CD4-positive, CD25-positive, alpha-beta regulatory T cell (primary cell): Measurements from ENCODE around the gene OCRL. TPM values are rescaled to one million over a fixed set of nuclear protein-coding genes. Genes with fewer than 3 reads are reported as not detected.

Experiments used
- ATAC-seq, 2 donors: fragments of 150-1000 bp; cut with Tn5 transposase; one replicate each; pipeline ENCODE4 v1.10.0; 2021; ENCODE audit warnings: low read depth in 2 of 2, moderate number of reproducible peaks in 2 of 2, moderate library complexity in 1 of 2
- DNase-seq, 3 donors: peaks; one replicate each; pipeline versions ENCODE4 v3.0.0 to v3.0.0-alpha.2; 2012 to 2022; ENCODE audit warnings: mixed read lengths in 1 of 3
- H3K27ac ChIP-seq: one replicate; pipeline ENCODE4 v1.7.0; 2013; ENCODE audit warnings: mild to moderate bottlenecking, low read length; ENCODE audit not compliant: insufficient read depth, poor library complexity, severe bottlenecking
- H3K27me3 ChIP-seq: one replicate; pipeline ENCODE4 v1.7.0; 2013; ENCODE audit warnings: low read length; ENCODE audit not compliant: control insufficient read depth, insufficient read depth
- H3K36me3 ChIP-seq: one replicate; pipeline ENCODE4 v1.7.0; 2013; ENCODE audit warnings: mild to moderate bottlenecking, low read length, moderate library complexity; ENCODE audit not compliant: control insufficient read depth, insufficient read depth
- H3K4me1 ChIP-seq: 2 replicates; pipeline ENCODE4 v1.7.0; 2013; ENCODE audit warnings: mild to moderate bottlenecking, low read length; ENCODE audit not compliant: insufficient read depth, control insufficient read depth, poor library complexity, severe bottlenecking
- H3K4me3 ChIP-seq: one replicate; pipeline ENCODE4 v1.7.0; 2013; ENCODE audit warnings: low read depth, mild to moderate bottlenecking, low read length, moderate library complexity
- H3K9me3 ChIP-seq, 2 experiments: 1 replicate in 1 of 2; 2 replicates in 1 of 2; pipeline ENCODE4 v1.7.0; 2013; ENCODE audit warnings: low read length in 2 of 2, mild to moderate bottlenecking in 1 of 2, moderate library complexity in 1 of 2; ENCODE audit not compliant: control insufficient read depth in 2 of 2
- H3K27ac Mint-ChIP-seq, 3 donors: one replicate each; pipeline ENCODE4 v1.8.0; 2020 to 2022; ENCODE audit warnings: mild to moderate bottlenecking in 3 of 3, mixed read lengths in 3 of 3, moderate library complexity in 2 of 3
- H3K27me3 Mint-ChIP-seq: one replicate; pipeline ENCODE4 v1.8.0; 2022; ENCODE audit warnings: mild to moderate bottlenecking, mixed read lengths
- H3K36me3 Mint-ChIP-seq: one replicate; pipeline ENCODE4 v1.8.0; 2020; ENCODE audit warnings: mixed read lengths
- H3K4me1 Mint-ChIP-seq, 4 donors: one replicate each; pipeline ENCODE4 v1.8.0; 2020 to 2022; ENCODE audit warnings: mixed read lengths in 4 of 4, mild to moderate bottlenecking in 1 of 4
- H3K4me3 Mint-ChIP-seq, 4 donors: one replicate each; pipeline ENCODE4 v1.8.0; 2020 to 2022; ENCODE audit warnings: mild to moderate bottlenecking in 4 of 4, mixed read lengths in 4 of 4, moderate library complexity in 3 of 4
- H3K9me3 Mint-ChIP-seq, 7 donors: one replicate each; pipeline ENCODE4 v1.8.0; 2020 to 2022; ENCODE audit warnings: mixed read lengths in 7 of 7, mild to moderate bottlenecking in 3 of 7, moderate library complexity in 2 of 7
- polyA plus RNA-seq, 4 donors: library from polyadenylated mRNA; unstranded; fragments of 300-500 nt; fragmentation: Illumina TruSeq; gene quantifications; one replicate each; pipeline ENCODE4 v1.2.3, GENCODE V29; 2021
- total RNA-seq: library from RNA; stranded (reverse); gene quantifications from one replicate; pipeline ENCODE4 v1.2.3, GENCODE V29; 2022

Gene OCRL
- total and polyA plus RNA-seq, 5 donors from 2014 or later = 0.05 to 1.4 (median 0.25) TPM

- peaks cover 5% of the 10 kb centered on the region for H3K27me3 Mint-ChIP-seq
- H3K4me3 ChIP-seq = no peak overlapping the region
- no peaks in the 10 kb centered on the region for H3K9me3 ChIP-seq
- ATAC-seq (no peak), DNase-seq (no peak)
- no peak overlapping the region for H3K4me3 Mint-ChIP-seq
- no peaks in the 10 kb centered on the region for H3K4me1 Mint-ChIP-seq
- H3K4me1 ChIP-seq = no peaks in the 10 kb centered on the region
- no peaks in the 10 kb centered on the region for H3K27me3 ChIP-seq
- no peaks in the 10 kb centered on the region for H3K36me3 ChIP-seq
- H3K27ac Mint-ChIP-seq = no peak overlapping the region
- H3K36me3 Mint-ChIP-seq = no peaks in the 10 kb centered on the region
- no peaks in the 10 kb centered on the region for H3K9me3 Mint-ChIP-seq
- no peak overlapping the region for H3K27ac ChIP-seq
These were observed 36.5 kb downstream of the OCRL start for GRCh38 chrX:129576539-129576938.

- no peaks in the 10 kb centered on the region for H3K9me3 ChIP-seq
- H3K4me1 Mint-ChIP-seq = no peaks in the 10 kb centered on the region
- no peak overlapping the region for H3K4me3 Mint-ChIP-seq
- H3K4me1 ChIP-seq = no peaks in the 10 kb centered on the region
- H3K27me3 Mint-ChIP-seq = peaks cover 5% of the 10 kb centered on the region
- no peaks in the 10 kb centered on the region for H3K36me3 Mint-ChIP-seq
- H3K9me3 Mint-ChIP-seq = no peaks in the 10 kb centered on the region
- H3K27ac ChIP-seq = no peak overlapping the region
- DNase-seq (no peak), ATAC-seq (no peak)
- H3K36me3 ChIP-seq = no peaks in the 10 kb centered on the region
- no peaks in the 10 kb centered on the region for H3K27me3 ChIP-seq
- H3K4me3 ChIP-seq = no peak overlapping the region
- H3K27ac Mint-ChIP-seq = no peak overlapping the region
These were observed 37.4 kb downstream of the OCRL start for GRCh38 chrX:129577473-129577872.

GRCh38 chrX:129577877-129578276 is 37.8 kb downstream of the OCRL start:
- H3K36me3 ChIP-seq = no peaks in the 10 kb centered on the region
- H3K4me1 ChIP-seq = no peaks in the 10 kb centered on the region
- Mint-ChIP-seq H3K36me3 (no peaks in the 10 kb centered on the region), H3K9me3 (no peaks in the 10 kb centered on the region), H3K27ac (no peak overlapping the region), H3K4me1 (no peaks in the 10 kb centered on the region), H3K27me3 (peaks cover 5% of the 10 kb centered on the region), H3K4me3 (no peak overlapping the region)
- H3K27ac ChIP-seq = no peak overlapping the region
- no peaks in the 10 kb centered on the region for H3K9me3 ChIP-seq
- ATAC-seq = no peak
- H3K27me3 ChIP-seq = no peaks in the 10 kb centered on the region
- no peak for DNase-seq
- no peak overlapping the region for H3K4me3 ChIP-seq

- Mint-ChIP-seq H3K27me3 (peaks cover 5% of the 10 kb centered on the region), H3K4me1 (no peaks in the 10 kb centered on the region), H3K9me3 (no peaks in the 10 kb centered on the region), H3K27ac (no peak overlapping the region), H3K36me3 (no peaks in the 10 kb centered on the region), H3K4me3 (no peak overlapping the region)
- Histone ChIP-seq H3K27me3 (no peaks in the 10 kb centered on the region), H3K36me3 (no peaks in the 10 kb centered on the region), H3K27ac (no peak overlapping the region), H3K9me3 (no peaks in the 10 kb centered on the region), H3K4me3 (no peak overlapping the region), H3K4me1 (no peaks in the 10 kb centered on the region)
- ATAC-seq (no peak), DNase-seq (no peak)
These were observed 41.8 kb downstream of the OCRL start for GRCh38 chrX:129581904-129582303.

- H3K4me1 Mint-ChIP-seq = no peaks in the 10 kb centered on the region
- H3K36me3 ChIP-seq = no peaks in the 10 kb centered on the region
- H3K27me3 ChIP-seq = no peaks in the 10 kb centered on the region
- H3K9me3 Mint-ChIP-seq = no peaks in the 10 kb centered on the region
- H3K27ac ChIP-seq = no peak overlapping the region
- DNase-seq (no peak), ATAC-seq (no peak)
- H3K9me3 ChIP-seq = no peaks in the 10 kb centered on the region
- H3K4me3 Mint-ChIP-seq = no peak overlapping the region
- no peaks in the 10 kb centered on the region for H3K36me3 Mint-ChIP-seq
- no peak overlapping the region for H3K4me3 ChIP-seq
- H3K27me3 Mint-ChIP-seq = peaks cover 4% of the 10 kb centered on the region
- H3K4me1 ChIP-seq = no peaks in the 10 kb centered on the region
- H3K27ac Mint-ChIP-seq = no peak overlapping the region
These were observed 45.1 kb downstream of the OCRL start for GRCh38 chrX:129585167-129585566.

GRCh38 chrX:129585691-129586090 is 45.6 kb downstream of the OCRL start:
- H3K9me3 ChIP-seq = no peaks in the 10 kb centered on the region
- H3K27ac ChIP-seq = no peak overlapping the region
- H3K27ac Mint-ChIP-seq = no peak overlapping the region
- H3K9me3 Mint-ChIP-seq = no peaks in the 10 kb centered on the region
- no peak for DNase-seq
- H3K27me3 Mint-ChIP-seq = peaks cover 4% of the 10 kb centered on the region
- no peaks in the 10 kb centered on the region for H3K36me3 Mint-ChIP-seq
- no peak overlapping the region for H3K4me3 ChIP-seq
- H3K36me3 ChIP-seq = no peaks in the 10 kb centered on the region
- ATAC-seq = no peak
- H3K4me1 Mint-ChIP-seq = no peaks in the 10 kb centered on the region
- no peaks in the 10 kb centered on the region for H3K4me1 ChIP-seq
- no peak overlapping the region for H3K4me3 Mint-ChIP-seq
- H3K27me3 ChIP-seq = no peaks in the 10 kb centered on the region

GRCh38 chrX:129586446-129586845 is 46.4 kb downstream of the OCRL start:
- DNase-seq (no peak), ATAC-seq (no peak)
- no peaks in the 10 kb centered on the region for H3K9me3 ChIP-seq
- no peaks in the 10 kb centered on the region for H3K36me3 Mint-ChIP-seq
- no peaks in the 10 kb centered on the region for H3K9me3 Mint-ChIP-seq
- H3K27me3 ChIP-seq = no peaks in the 10 kb centered on the region
- H3K4me3 Mint-ChIP-seq = no peak overlapping the region
- no peak overlapping the region for H3K4me3 ChIP-seq
- H3K27ac ChIP-seq = no peak overlapping the region
- H3K4me1 ChIP-seq = no peaks in the 10 kb centered on the region
- peaks cover 4% of the 10 kb centered on the region for H3K27me3 Mint-ChIP-seq
- no peaks in the 10 kb centered on the region for H3K36me3 ChIP-seq
- no peak overlapping the region for H3K27ac Mint-ChIP-seq
- H3K4me1 Mint-ChIP-seq = no peaks in the 10 kb centered on the region

- no peak for ATAC-seq
- Histone ChIP-seq H3K36me3 (no peaks in the 10 kb centered on the region), H3K4me3 (no peak overlapping the region), H3K27me3 (no peaks in the 10 kb centered on the region), H3K4me1 (no peaks in the 10 kb centered on the region), H3K27ac (no peak overlapping the region), H3K9me3 (no peaks in the 10 kb centered on the region)
- no peak overlapping the region for H3K27ac Mint-ChIP-seq
- H3K27me3 Mint-ChIP-seq = peaks cover 4% of the 10 kb centered on the region
- H3K4me1 Mint-ChIP-seq = no peaks in the 10 kb centered on the region
- no peak for DNase-seq
- H3K9me3 Mint-ChIP-seq = peaks cover 0 to 2% (median 0%) of the 10 kb centered on the region in 7 donors
- no peak overlapping the region for H3K4me3 Mint-ChIP-seq
- H3K36me3 Mint-ChIP-seq = no peaks in the 10 kb centered on the region
These were observed 50.5 kb downstream of the OCRL start for GRCh38 chrX:129590596-129590995.
